Tibial artery (tissue), 4 donors: ENCODE measurements around the gene ATG16L2.

Experiments used
- DNase-seq, 2 donors: peaks; one replicate each; pipeline ENCODE4 v3.0.0-alpha.2; 2019
- H3K27ac ChIP-seq, 2 donors: fragments of 200-600 bp; sonication (generic) in 1 of 2; 1 replicate in 1 of 2; 2 replicates in 1 of 2; pipeline ENCODE4 v1.5.1; 2018 to 2019; ENCODE audit warnings: mild to moderate bottlenecking in 1 of 2
- H3K27me3 ChIP-seq, 2 donors: fragments of 200-600 bp; sonication (generic) in 1 of 2; one replicate each; pipeline versions ENCODE4 v1.5.1 to v1.6.0; 2016 to 2019
- H3K36me3 ChIP-seq, 3 donors: fragments of 200-600 bp; sonication (generic) in 2 of 3; one replicate each; pipeline ENCODE4 v1.5.1; 2016 to 2019; ENCODE audit warnings: mild to moderate bottlenecking in 2 of 3
- H3K4me1 ChIP-seq, 4 donors: fragments of 200-600 bp; sonication (generic) in 2 of 4; 1 replicate in 3 of 4; 2 replicates in 1 of 4; pipeline ENCODE4 v1.5.1; 2016 to 2019
- H3K4me3 ChIP-seq, 2 donors: fragments of 200-600 bp; sonication (generic) in 1 of 2; 1 replicate in 1 of 2; 2 replicates in 1 of 2; pipeline ENCODE4 v1.5.1; 2018 to 2019; ENCODE audit warnings: mild to moderate bottlenecking in 2 of 2
- H3K9me3 ChIP-seq, 3 donors: fragments of 200-600 bp; sonication (generic) in 1 of 3; one replicate each; pipeline ENCODE4 v1.5.1; 2016 to 2019
- CTCF ChIP-seq, 2 experiments: fragments of 200-600 bp in 1 of 2; fragments of 450-650 bp in 1 of 2; IDR thresholded peaks; one replicate each; pipeline ENCODE4 v1.5.1; 2017 to 2019; ENCODE audit warnings: antibody characterized with exemption in 2 of 2, mild to moderate bottlenecking in 1 of 2, moderate library complexity in 1 of 2
- intact Hi-C: fragments of 100-400 bp; cut with DNase I; formaldehyde crosslinking; loops from one replicate; pipeline ENCODE4 v1.15.0; 2023; ENCODE audit warnings: low total_unique reads

Gene ATG16L2

GRCh38 chr11:72814286-72815109 lies at the start of gene ATG16L2:
TSS of gene ATG16L2 (plus strand) at chr11:72814411. CDS start at chr11:72814446, 35 bp downstream.
- intact Hi-C loops, result loop anchor here (5.0 kb wide), 1 partner anchor 92 kb away; no protein-coding TSS in a partner anchor
- peaks cover 0 to 23% (median 0%) of the 10 kb centered on the region in 3 donors for H3K36me3 ChIP-seq
- peak; percentile 35 to 46 for TF ChIP-seq CTCF (IDR thresholded peaks at IDR 0.05)
- peak within 1 kb of the TSS; percentile 90 to 96 for H3K4me3 ChIP-seq
- no peaks in the 10 kb centered on the region for H3K9me3 ChIP-seq
- peak; percentile 75 to 86 for DNase-seq
- peaks cover 0 to 50% (median 36%) of the 10 kb centered on the region in 4 donors for H3K4me1 ChIP-seq
- peak within 1 kb of the TSS; percentile 93 for H3K27ac ChIP-seq
- H3K27me3 ChIP-seq, result no peaks in the 10 kb centered on the region

- Histone ChIP-seq H3K4me3 (no peak overlapping the region), H3K27me3 (no peaks in the 10 kb centered on the region), H3K9me3 (no peaks in the 10 kb centered on the region), H3K4me1 (no peaks in the 10 kb centered on the region), H3K36me3 (no peaks in the 10 kb centered on the region), H3K27ac (no peak overlapping the region)
- intact Hi-C loops, result no loop called here
- no peak for DNase-seq
- no peak for TF ChIP-seq CTCF (IDR thresholded peaks at IDR 0.05)
Measured at GRCh38 chr11:72764503-72764902, 49.7 kb upstream of the ATG16L2 start.

GRCh38 chr11:72766152-72766902 lies 47.9 kb upstream of the ATG16L2 start:
- H3K4me3 ChIP-seq, result no peak overlapping the region

GRCh38 chr11:72767203-72768062 lies 46.8 kb upstream of the ATG16L2 start:
- Histone ChIP-seq H3K27ac (no peak overlapping the region), H3K4me1 (no peaks in the 10 kb centered on the region), H3K9me3 (no peaks in the 10 kb centered on the region), H3K27me3 (no peaks in the 10 kb centered on the region), H3K4me3 (no peak overlapping the region), H3K36me3 (peaks cover 0 to 10% (median 0%) of the 10 kb centered on the region in 3 donors)
- no peak for TF ChIP-seq CTCF (IDR thresholded peaks at IDR 0.05)
- no peak for DNase-seq
- intact Hi-C loops, result no loop called here

More at GRCh38 chr11:72766152-72766902, 47.9 kb upstream of the ATG16L2 start:
- Histone ChIP-seq H3K4me1 (no peaks in the 10 kb centered on the region), H3K36me3 (peaks cover 0 to under 1% (median 0%) of the 10 kb centered on the region in 3 donors), H3K27ac (no peak overlapping the region), H3K27me3 (no peaks in the 10 kb centered on the region), H3K9me3 (no peaks in the 10 kb centered on the region)
- intact Hi-C loops, result no loop called here
- no peak for TF ChIP-seq CTCF (IDR thresholded peaks at IDR 0.05)
- DNase-seq, result no peak

- peaks cover 0 to 13% (median 0%) of the 10 kb centered on the region in 3 donors for H3K36me3 ChIP-seq
- H3K4me3 ChIP-seq, result no peak overlapping the region
- intact Hi-C loops, result no loop called here
- no peak overlapping the region for H3K27ac ChIP-seq
- peaks cover 0 to 8% (median 3%) of the 10 kb centered on the region in 4 donors for H3K4me1 ChIP-seq
- H3K9me3 ChIP-seq, result no peaks in the 10 kb centered on the region
- no peak for DNase-seq
- no peak for TF ChIP-seq CTCF (IDR thresholded peaks at IDR 0.05)
- no peaks in the 10 kb centered on the region for H3K27me3 ChIP-seq
Measured at GRCh38 chr11:72768581-72768980, 45.6 kb upstream of the ATG16L2 start.
